H1 (cell line): ENCODE data around the gene FN3KRP. TPM values are rescaled to one million over a fixed set of nuclear protein-coding genes. Genes with fewer than 3 reads are reported as not detected.

Experiments used
- CTCF ChIA-PET: fragments of 300-600 bp; sonication (Branson Sonifier 250); formaldehyde crosslinking; loops from one replicate; lab custom pipeline; 2021; ENCODE audit not compliant: partially characterized antibody; lab: Charles Lee
- POLR2A ChIA-PET: fragments of 300-600 bp; sonication (Branson Sonifier 250); formaldehyde crosslinking; loops from one replicate; lab custom pipeline; 2021; ENCODE audit warnings: inconsistent platforms; ENCODE audit not compliant: partially characterized antibody; lab: Charles Lee
- DNase-seq, 2 experiments: peaks; one replicate each; pipeline versions ENCODE4 v3.0.0 to v3.0.0-alpha.2; 2010 to 2022; ENCODE audit warnings: low spot score in 2 of 2, low read depth in 1 of 2, mixed read lengths in 1 of 2
- FAIRE-seq: peaks from 2 replicates; lab custom pipeline; 2011; peaks lifted over from hg19 to GRCh38; lab: Jason Lieb, UNC
- H2AFZ ChIP-seq: 2 replicates; pipeline ENCODE4 v1.8.1; 2012; ENCODE audit warnings: low read length, inconsistent platforms
- H2AK5ac ChIP-seq: 2 replicates; pipeline ENCODE4 v1.6.1; 2013; ENCODE audit warnings: low read depth, low read length
- H2BK120ac ChIP-seq: replicated peaks from 2 replicates; pipeline ENCODE3; 2013; ENCODE audit warnings: low read depth, low read length, inconsistent platforms
- H2BK12ac ChIP-seq: 2 replicates; pipeline ENCODE4 v1.6.1; 2013; ENCODE audit warnings: low read depth, low read length
- H2BK15ac ChIP-seq: 2 replicates; pipeline ENCODE4 v1.6.1; 2013; ENCODE audit warnings: low read length
- H2BK20ac ChIP-seq: 2 replicates; pipeline ENCODE4 v1.6.1; 2013; ENCODE audit warnings: low read length
- H2BK5ac ChIP-seq: 2 replicates; pipeline ENCODE4 v1.6.1; 2013; ENCODE audit warnings: low read depth, low read length
- H3K14ac ChIP-seq: 2 replicates; pipeline ENCODE4 v1.6.1; 2013; ENCODE audit warnings: inconsistent platforms; ENCODE audit not compliant: insufficient read length
- H3K18ac ChIP-seq: 2 replicates; pipeline ENCODE4 v1.6.1; 2013; ENCODE audit warnings: low read length; ENCODE audit errors: extremely low read depth
- H3K23ac ChIP-seq: 2 replicates; pipeline ENCODE4 v1.6.1; 2013; ENCODE audit warnings: inconsistent platforms; ENCODE audit not compliant: insufficient read length
- H3K23me2 ChIP-seq: 2 replicates; pipeline ENCODE4 v1.6.1; 2013; ENCODE audit warnings: low read depth, low read length
- H3K27ac ChIP-seq: 2 replicates; pipeline ENCODE4 v1.6.1; 2011; ENCODE audit warnings: low read depth, low read length, inconsistent platforms
- H3K27me3 ChIP-seq, 4 experiments: replicated peaks in 1 of 4; 1 replicate in 1 of 4; 2 replicates in 3 of 4; pipeline versions ENCODE4 v1.6.1 to v1.8.1; 2011 to 2013; ENCODE audit warnings: low read length in 3 of 4, mild to moderate bottlenecking in 3 of 4, inconsistent platforms in 2 of 4, mixed read lengths in 2 of 4, moderate library complexity in 1 of 4; ENCODE audit not compliant: control insufficient read depth in 3 of 4, insufficient read depth in 3 of 4; ENCODE audit errors: extremely low read depth in 1 of 4
- H3K36me3 ChIP-seq, 4 experiments: 2 replicates each; pipeline versions ENCODE4 v1.6.1 to v1.8.1; 2011 to 2013; ENCODE audit warnings: mild to moderate bottlenecking in 4 of 4, low read length in 3 of 4, moderate library complexity in 2 of 4, control low read depth in 1 of 4, inconsistent platforms in 1 of 4; ENCODE audit not compliant: insufficient read depth in 4 of 4, control insufficient read depth in 2 of 4
- H3K4ac ChIP-seq: replicated peaks from 2 replicates; pipeline ENCODE3; 2013; ENCODE audit warnings: low read length, low read depth, mixed read lengths, inconsistent platforms; ENCODE audit not compliant: insufficient read length
- H3K4me1 ChIP-seq, 4 experiments: replicated peaks in 1 of 4; 1 replicate in 1 of 4; 2 replicates in 3 of 4; pipeline versions ENCODE4 v1.6.1 to v1.8.1; 2011 to 2013; ENCODE audit warnings: low read length in 3 of 4, inconsistent platforms in 2 of 4, mixed read lengths in 1 of 4; ENCODE audit not compliant: insufficient read depth in 4 of 4, control insufficient read depth in 3 of 4
- H3K4me2 ChIP-seq, 2 experiments: 2 replicates each; pipeline versions ENCODE4 v1.6.1 to v1.8.1; 2011 to 2013; ENCODE audit warnings: low read depth in 2 of 2, low read length in 2 of 2, control low read depth in 1 of 2, inconsistent platforms in 1 of 2, mild to moderate bottlenecking in 1 of 2; ENCODE audit not compliant: insufficient read depth in 1 of 2
- H3K4me3 ChIP-seq, 4 experiments: fragments of 200-600, 300-600 bp in 1 of 4; sonication (generic), shearing (Covaris generic), sonication (Bioruptor Twin) in 1 of 4; 2 replicates each; pipeline versions ENCODE4 v1.5.1 to v1.8.1; 2011 to 2016; ENCODE audit warnings: low read length in 4 of 4, low read depth in 3 of 4, control low read depth in 2 of 4, inconsistent platforms in 2 of 4, mild to moderate bottlenecking in 2 of 4, mixed read lengths in 1 of 4, moderate library complexity in 1 of 4; ENCODE audit not compliant: insufficient read depth in 2 of 4; ENCODE audit errors: extremely low read depth in 1 of 4
- H3K56ac ChIP-seq: replicated peaks from 2 replicates; pipeline ENCODE3; 2013; ENCODE audit warnings: low read depth, mild to moderate bottlenecking, mixed read lengths, low read length, inconsistent platforms; ENCODE audit not compliant: insufficient read length
- H3K79me1 ChIP-seq: 2 replicates; pipeline ENCODE4 v1.6.1; 2013; ENCODE audit warnings: low read depth, low read length, control low read depth
- H3K79me2 ChIP-seq, 2 experiments: 2 replicates each; pipeline versions ENCODE4 v1.6.1 to v1.8.1; 2012 to 2013; ENCODE audit warnings: low read length in 2 of 2, mild to moderate bottlenecking in 2 of 2, inconsistent platforms in 1 of 2; ENCODE audit not compliant: insufficient read depth in 2 of 2, control insufficient read depth in 1 of 2
- H3K9ac ChIP-seq, 4 experiments: replicated peaks in 1 of 4; 1 replicate in 1 of 4; 2 replicates in 3 of 4; pipeline versions ENCODE4 v1.6.1 to v1.8.1; 2011 to 2013; ENCODE audit warnings: low read depth in 3 of 4, low read length in 3 of 4, control low read depth in 2 of 4, mild to moderate bottlenecking in 2 of 4, moderate library complexity in 2 of 4, inconsistent platforms in 1 of 4; ENCODE audit errors: extremely low read depth in 1 of 4
- H3K9me3 ChIP-seq, 2 experiments: 2 replicates each; pipeline versions ENCODE4 v1.6.1 to v1.8.1; 2012 to 2013; ENCODE audit warnings: mild to moderate bottlenecking in 2 of 2, moderate library complexity in 2 of 2, control low read depth in 1 of 2, inconsistent platforms in 1 of 2, low read depth in 1 of 2, low read length in 1 of 2, mixed read lengths in 1 of 2; ENCODE audit not compliant: insufficient read depth in 2 of 2
- H4K20me1 ChIP-seq, 2 experiments: replicated peaks in 1 of 2; 2 replicates each; pipeline versions ENCODE3 to v1.8.1; 2011 to 2013; ENCODE audit warnings: inconsistent platforms in 2 of 2, low read length in 2 of 2, mild to moderate bottlenecking in 1 of 2; ENCODE audit not compliant: insufficient read depth in 2 of 2, control insufficient read depth in 1 of 2
- H4K5ac ChIP-seq: 2 replicates; pipeline ENCODE4 v1.6.1; 2013; ENCODE audit warnings: low read length, low read depth, mixed read lengths, inconsistent platforms; ENCODE audit not compliant: insufficient read length
- H4K8ac ChIP-seq: 2 replicates; pipeline ENCODE4 v1.8.0; 2013; ENCODE audit warnings: mild to moderate bottlenecking, moderate library complexity, low read length, inconsistent platforms; ENCODE audit not compliant: insufficient read depth; ENCODE audit errors: extremely low read depth
- H4K91ac ChIP-seq: replicated peaks from 2 replicates; pipeline ENCODE3; 2013; ENCODE audit warnings: low read length, mixed read lengths, inconsistent platforms; ENCODE audit not compliant: insufficient read length
- BACH1 ChIP-seq: IDR thresholded peaks from 2 replicates; pipeline ENCODE4 v1.6.1; 2012; ENCODE audit warnings: low read length, improper control_type of control experiment
- BCL11A ChIP-seq, 2 experiments: IDR thresholded peaks; one replicate each; pipeline ENCODE4 v1.6.1; 2011; ENCODE audit warnings: low read depth in 2 of 2, low read length in 2 of 2, mild to moderate bottlenecking in 2 of 2
- CBX5 ChIP-seq: fragments of 300-800, 300-1000 bp; sonication (generic); IDR thresholded peaks from 2 replicates; pipeline ENCODE4 v1.7.1; 2016; ENCODE audit warnings: antibody characterized with exemption, low read length, low read depth
- CBX8 ChIP-seq: fragments of 300-800, 300-1000 bp; sonication (generic); IDR thresholded peaks from 2 replicates; pipeline ENCODE4 v1.7.1; 2016; ENCODE audit warnings: low read depth, low read length, borderline replicate concordance
- GABPA ChIP-seq: IDR thresholded peaks from 2 replicates; pipeline ENCODE4 v1.6.1; 2011; ENCODE audit warnings: mild to moderate bottlenecking, low read length, moderate library complexity, borderline replicate concordance; ENCODE audit not compliant: insufficient read depth
- GTF2F1 ChIP-seq: IDR thresholded peaks from 2 replicates; pipeline ENCODE4 v1.6.1; 2012; ENCODE audit warnings: low read depth, low read length, improper control_type of control experiment, borderline replicate concordance
- POLR2AphosphoS5 ChIP-seq: IDR thresholded peaks from 2 replicates; pipeline ENCODE4 v1.6.1; 2011; ENCODE audit warnings: low read depth, low read length
- SIRT6 ChIP-seq: IDR thresholded peaks from one replicate; pipeline ENCODE4 v1.7.1; 2012; ENCODE audit warnings: low read length, inconsistent platforms
- SP1 ChIP-seq: IDR thresholded peaks from 2 replicates; pipeline ENCODE4 v1.6.1; 2011; ENCODE audit warnings: low read depth, low read length
- SP2 ChIP-seq: IDR thresholded peaks from 2 replicates; pipeline ENCODE4 v1.6.1; 2012; ENCODE audit warnings: mild to moderate bottlenecking, low read length, inconsistent platforms
- SP4 ChIP-seq: IDR thresholded peaks from 2 replicates; pipeline ENCODE4 v1.6.1; 2012; ENCODE audit warnings: low read length, inconsistent platforms
- TAF1 ChIP-seq: IDR thresholded peaks from 2 replicates; pipeline ENCODE4 v1.6.1; 2011; ENCODE audit warnings: mild to moderate bottlenecking, low read depth, low read length
- TBP ChIP-seq: IDR thresholded peaks from 2 replicates; pipeline ENCODE4 v1.6.1; 2011; ENCODE audit warnings: low read depth, low read length, improper control_type of control experiment
- TEAD4 ChIP-seq: IDR thresholded peaks from 2 replicates; pipeline ENCODE4 v1.6.1; 2012; ENCODE audit warnings: low read depth, low read length, inconsistent platforms, mixed read lengths
- WGBS, 2 experiments: shearing (Covaris generic) in 1 of 2; methylation state at CpG; one replicate each; pipeline versions ENCODE4 v1.1.6 to v1.1.7; 2013 to 2015; ENCODE audit warnings: low lambda C conversion rate in 2 of 2, mixed read lengths in 2 of 2, inconsistent platforms in 1 of 2, low coverage in 1 of 2, missing lambda C conversion rate in 1 of 2; ENCODE audit not compliant: insufficient replicate concordance in 2 of 2, insufficient coverage in 1 of 2, insufficient read length in 1 of 2; ENCODE audit errors: extremely low coverage in 1 of 2, missing lambda C conversion rate in 1 of 2; 5-methylcytosine and 5-hydroxymethylcytosine counted together
- polyA plus RNA-seq, 7 experiments: library from polyadenylated mRNA; depleted of rRNA in 3 of 7; stranded (reverse) in 5 of 7; unstranded in 2 of 7; fragments of >200 nt in 5 of 7; fragments of 200-250 nt in 2 of 7; gene quantifications; 1 replicate in 5 of 7; 2 replicates in 1 of 7; 4 replicates in 1 of 7; pipeline versions ENCODE4 v1.2.1 to v1.2.3, GENCODE V29; 2011 to 2013; ENCODE audit warnings: missing spikeins in 2 of 7, mixed read lengths in 2 of 7
- total RNA-seq: library from RNA; stranded (reverse); fragmentation: NEBNext Ultra II Directional; extraction: Animal tissue kit (Norgen Biotek cat#: 25700); gene quantifications from 2 replicates; pipeline ENCODE4 v1.2.1, GENCODE V29; 2021

FN3KRP gene
- total and polyA plus RNA-seq, 2 of the 8 experiments (the other 6 are each of a cell fraction or from before 2014, with no cell fraction given), result 18.1 to 21.4 TPM

DNA sequence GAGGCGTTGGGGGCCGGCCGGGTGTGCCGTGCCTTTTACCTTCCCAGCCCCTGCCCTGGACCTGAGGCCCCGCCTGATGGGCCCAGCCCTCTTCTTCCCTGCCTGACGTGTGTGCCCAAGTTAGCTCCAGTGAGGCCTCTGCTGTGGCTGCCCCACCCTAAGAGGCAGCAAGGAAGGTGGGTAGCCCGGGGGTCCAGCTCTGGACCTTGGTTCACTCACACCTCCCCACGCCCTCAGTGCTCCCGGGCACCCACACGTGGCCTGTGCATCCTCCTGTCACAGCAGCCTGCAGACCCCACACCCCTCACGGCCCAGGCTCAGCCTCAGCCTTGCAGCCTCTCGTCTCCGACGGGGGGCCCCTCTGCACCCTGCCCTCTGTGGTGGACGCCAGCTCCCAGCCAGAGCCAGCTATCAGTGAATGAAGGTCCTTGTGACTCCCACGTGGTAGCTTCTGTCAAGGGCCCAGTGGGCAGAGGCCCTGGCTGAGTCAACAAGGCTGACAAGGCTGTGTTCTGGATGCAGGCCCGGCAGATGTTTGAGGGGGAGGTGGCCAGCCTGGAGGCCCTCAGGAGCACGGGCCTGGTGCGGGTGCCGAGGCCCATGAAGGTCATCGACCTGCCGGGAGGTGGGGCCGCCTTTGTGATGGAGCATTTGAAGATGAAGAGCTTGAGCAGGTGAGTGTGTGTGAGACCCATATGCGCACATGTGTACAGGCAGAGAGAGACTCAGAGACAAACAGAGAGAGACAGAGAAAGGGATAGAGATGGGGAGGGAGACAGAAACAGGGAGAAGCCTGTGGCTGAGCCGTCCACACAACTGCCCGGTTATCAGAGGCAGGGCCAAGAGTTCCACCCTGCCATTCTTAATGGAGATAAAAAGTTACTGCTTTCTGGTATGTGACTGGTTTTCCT lies 21.7 kb downstream of the FN3KRP start:
- H3K4ac ChIP-seq, result no peak overlapping the region
- no peak overlapping the region for H3K9ac ChIP-seq
- H2BK120ac ChIP-seq, result no peak overlapping the region
- H3K4me2 ChIP-seq, result no peak overlapping the region
- peaks cover 0 to 2% (median under 1%) of the 10 kb centered on the region in 4 experiments; a peak in 2 of 7 replicates for H3K4me1 ChIP-seq
- CTCF ChIA-PET, result interaction anchor here (1.2 kb wide), 1 partner anchor 25 kb away, joined by 3 read pairs; no protein-coding TSS in a partner anchor
- H2BK20ac ChIP-seq, result no peak overlapping the region
- DNase-seq, result no peak
- no peaks in the 10 kb centered on the region for H3K79me2 ChIP-seq
- 85% methylated on average over 26 of the region's 26 CpGs; no CpG with 5 or more reads in 1 of the 2 experiments for WGBS, 2 experiments
- no peak overlapping the region for H2AFZ ChIP-seq
- H4K8ac ChIP-seq, result no peak overlapping the region
- H3K27ac ChIP-seq, result no peak overlapping the region
- H2AK5ac ChIP-seq, result no peak overlapping the region
- no peak for FAIRE-seq
- no peak overlapping the region for H3K56ac ChIP-seq
- H4K20me1 ChIP-seq, result no peaks in the 10 kb centered on the region
- H2BK5ac ChIP-seq, result no peak overlapping the region
- H4K91ac ChIP-seq, result no peak overlapping the region
- POLR2A ChIA-PET, result interaction anchor here (0.8 to 1.9 kb wide), 2 partner anchors 10 to 96 kb away, joined by 3 to 10 read pairs; no protein-coding TSS in a partner anchor
- no peak overlapping the region for H3K4me3 ChIP-seq
- peaks cover 2% of the 10 kb centered on the region for H3K79me1 ChIP-seq
- no peak overlapping the region for H3K18ac ChIP-seq
- peaks cover 11 to 15% of the 10 kb centered on the region in 2 experiments for H3K9me3 ChIP-seq
- peaks cover 0 to 3% (median 0%) of the 10 kb centered on the region in 4 experiments; a peak in 2 of 7 replicates for H3K27me3 ChIP-seq
- H4K5ac ChIP-seq, result no peak overlapping the region
- H3K14ac ChIP-seq, result no peak overlapping the region
- no peak overlapping the region for H2BK15ac ChIP-seq
- no peak overlapping the region for H2BK12ac ChIP-seq
- no peak overlapping the region for H3K23ac ChIP-seq
- H3K23me2 ChIP-seq, result peaks cover 11% of the 10 kb centered on the region; the same call in 1 of the 2 replicates
- peaks cover 0 to 26% (median 15%) of the 10 kb centered on the region in 4 experiments; a peak in 7 of 8 replicates for H3K36me3 ChIP-seq
- TF ChIP-seq CBX8, result no peak
- no peak for TF ChIP-seq SP1
- TF ChIP-seq BACH1, result no peak
- no peak for TF ChIP-seq SP4
- no peak for TF ChIP-seq TBP
- no peak for TF ChIP-seq POLR2AphosphoS5
- no peak for TF ChIP-seq TAF1
- TF ChIP-seq TEAD4, result no peak
- no peak for TF ChIP-seq SP2
- no peak for TF ChIP-seq GTF2F1
- no peak for TF ChIP-seq BCL11A (IDR thresholded peaks at IDR 0.05; ENCODE audit: low read depth in 2 of 2, low read length in 2 of 2)
- TF ChIP-seq CBX5, result no peak
- TF ChIP-seq SIRT6, result no peak
- no peak for TF ChIP-seq GABPA
